IMR-90 (cell line): ENCODE data around the gene CANX. TPM values are rescaled to one million over a fixed set of nuclear protein-coding genes. Genes with fewer than 3 reads are reported as not detected.
A peak's percentile ranks its signal among the peaks of the same experiment; 100 is the strongest.
"Not testable (repeated sequence)": the region's sequence is repeated elsewhere in the genome, so short reads cannot be mapped to it uniquely, and the experiment has no call there.

Experiments
- ATAC-seq: fragments of 200-7000 bp; cut with Tn5 transposase; 2 replicates; pipeline ENCODE4 v1.9.1; 2020; ENCODE audit warnings: low read depth, mild to moderate bottlenecking, moderate library complexity
- BruUV-seq: library from RNA; stranded (reverse); fragments of 400-500 nt; replicated peaks from 2 replicates; lab custom pipeline; 2021; lab: Mats Ljungman, UMichigan
- CTCF ChIA-PET: fragments of 300-600 bp; formaldehyde crosslinking; extraction: SDS; loops from one replicate; lab custom pipeline; 2021; ENCODE audit warnings: antibody characterized with exemption; lab: Yijun Ruan, JAX
- POLR2A ChIA-PET: fragments of 300-600 bp; sonication (Branson Sonifier 250); formaldehyde crosslinking; loops from one replicate; lab custom pipeline; 2022; ENCODE audit warnings: antibody characterized with exemption; ENCODE audit not compliant: unreplicated experiment; lab: Charles Lee
- DNase-seq: peaks from one replicate; pipeline ENCODE4 v3.0.0; 2013
- H2AFZ ChIP-seq: replicated peaks from 2 replicates; pipeline ENCODE3; 2013; ENCODE audit warnings: low read length, mild to moderate bottlenecking; ENCODE audit not compliant: poor library complexity
- H2AK5ac ChIP-seq: 2 replicates; pipeline ENCODE4 v1.6.1; 2013; ENCODE audit warnings: low read depth, low read length, inconsistent platforms
- H2AK9ac ChIP-seq: replicated peaks from 2 replicates; pipeline ENCODE3; 2013; ENCODE audit warnings: mild to moderate bottlenecking, low read depth, low read length, moderate library complexity; ENCODE audit not compliant: poor library complexity
- H2BK120ac ChIP-seq: 2 replicates; pipeline ENCODE4 v1.6.1; 2013; ENCODE audit warnings: low read depth, low read length, inconsistent platforms
- H2BK15ac ChIP-seq: 3 replicates; pipeline ENCODE4 v1.6.1; 2013; ENCODE audit warnings: low read depth, low read length, inconsistent platforms
- H2BK20ac ChIP-seq: 2 replicates; pipeline ENCODE4 v1.6.1; 2013; ENCODE audit warnings: low read depth, mild to moderate bottlenecking, inconsistent platforms, low read length, moderate library complexity
- H2BK5ac ChIP-seq: 2 replicates; pipeline ENCODE4 v1.6.1; 2013; ENCODE audit warnings: mild to moderate bottlenecking, low read depth, low read length, inconsistent platforms; ENCODE audit not compliant: poor library complexity, severe bottlenecking
- H3K14ac ChIP-seq: replicated peaks from 2 replicates; pipeline ENCODE4 v1.6.1; 2013; ENCODE audit warnings: low read depth, low read length, inconsistent platforms
- H3K18ac ChIP-seq: 2 replicates; pipeline ENCODE4 v1.6.1; 2013; ENCODE audit warnings: low read depth, low read length, control low read depth
- H3K23ac ChIP-seq: 2 replicates; pipeline ENCODE4 v1.6.1; 2013; ENCODE audit warnings: low read depth, low read length, inconsistent platforms
- H3K27ac ChIP-seq: 2 replicates; pipeline ENCODE4 v1.5.1; 2013; ENCODE audit warnings: mild to moderate bottlenecking, control low read depth, low read length; ENCODE audit not compliant: insufficient read depth
- H3K27me3 ChIP-seq: 2 replicates; pipeline ENCODE4 v1.6.1; 2013; ENCODE audit warnings: low read length; ENCODE audit not compliant: control insufficient read depth, insufficient read depth
- H3K36me3 ChIP-seq: 2 replicates; pipeline ENCODE4 v1.6.1; 2013; ENCODE audit warnings: low read length, mixed read lengths; ENCODE audit not compliant: control insufficient read depth, insufficient read depth
- H3K4ac ChIP-seq: 2 replicates; pipeline ENCODE4 v1.6.1; 2013; ENCODE audit warnings: low read depth, low read length, inconsistent platforms
- H3K4me1 ChIP-seq: 2 replicates; pipeline ENCODE4 v1.6.1; 2013; ENCODE audit warnings: low read length, mixed read lengths; ENCODE audit not compliant: control insufficient read depth, insufficient read depth
- H3K4me2 ChIP-seq: 2 replicates; pipeline ENCODE4 v1.6.1; 2013; ENCODE audit warnings: low read depth, mild to moderate bottlenecking, control low read depth, low read length, moderate library complexity
- H3K4me3 ChIP-seq: 2 replicates; pipeline ENCODE4 v1.5.1; 2013; ENCODE audit warnings: low read depth, mild to moderate bottlenecking, control low read depth, low read length, moderate library complexity; ENCODE audit not compliant: insufficient read depth
- H3K56ac ChIP-seq: 2 replicates; pipeline ENCODE4 v1.6.1; 2013; ENCODE audit warnings: low read length, inconsistent platforms; ENCODE audit not compliant: insufficient read depth; ENCODE audit errors: extremely low read depth
- H3K79me1 ChIP-seq, 2 experiments: 2 replicates each; pipeline ENCODE4 v1.6.1; 2013; ENCODE audit warnings: low read length in 2 of 2, inconsistent platforms in 1 of 2, low read depth in 1 of 2
- H3K9ac ChIP-seq: 2 replicates; pipeline ENCODE4 v1.6.1; 2013; ENCODE audit warnings: low read depth, low read length, control low read depth
- H3K9me1 ChIP-seq: 2 replicates; pipeline ENCODE4 v1.6.1; 2013; ENCODE audit warnings: low read length, inconsistent platforms; ENCODE audit not compliant: insufficient read depth
- H3K9me3 ChIP-seq: 2 replicates; pipeline ENCODE4 v1.6.1; 2013; ENCODE audit warnings: low read length; ENCODE audit not compliant: control insufficient read depth, insufficient read depth
- H4K20me1 ChIP-seq: 2 replicates; pipeline ENCODE4 v1.6.1; 2013; ENCODE audit warnings: low read length, inconsistent platforms; ENCODE audit not compliant: insufficient read depth
- H4K5ac ChIP-seq: 2 replicates; pipeline ENCODE4 v1.6.1; 2013; ENCODE audit warnings: mild to moderate bottlenecking, low read depth, low read length, control low read depth
- H4K8ac ChIP-seq, 2 experiments: 2 replicates each; pipeline ENCODE4 v1.6.1; 2013; ENCODE audit warnings: low read depth in 2 of 2, low read length in 2 of 2, control low read depth in 1 of 2, inconsistent platforms in 1 of 2
- H4K91ac ChIP-seq: 2 replicates; pipeline ENCODE4 v1.6.1; 2013; ENCODE audit warnings: low read depth, low read length, inconsistent platforms; ENCODE audit not compliant: insufficient read depth
- WGBS, 2 experiments: methylation state at CpG; one replicate each; pipeline versions ENCODE4 v1.1.5 to v1.1.7; 2013; ENCODE audit warnings: missing lambda C conversion rate in 2 of 2; ENCODE audit not compliant: insufficient read length in 1 of 2; ENCODE audit errors: extremely low coverage in 2 of 2; 5-methylcytosine and 5-hydroxymethylcytosine counted together
- dilution Hi-C: fragments of 300-500 bp; cut with HindIII; formaldehyde crosslinking; loops from one replicate; pipeline ENCODE4 v1.14.3; 2018; ENCODE audit warnings: low sequenced_read_pairs; ENCODE audit not compliant: unreplicated experiment
- in situ Hi-C: fragments of 300-500 bp; cut with MboI; formaldehyde crosslinking; loops from 3 replicates; pipeline ENCODE4 v1.14.3; 2019; ENCODE audit warnings: low sequenced_read_pairs, inconsistent platforms, mixed read lengths
- intact Hi-C: fragments of 100-400 bp; cut with micrococcal nuclease; formaldehyde crosslinking; loops from 2 replicates; pipeline ENCODE4 v1.10.0; 2022
- polyA plus RNA-seq, 3 experiments: library from polyadenylated mRNA; depleted of rRNA; stranded (reverse); fragments of >200 nt; gene quantifications; 2 replicates each; pipeline ENCODE4 v1.2.3, GENCODE V29; 2012; ENCODE audit warnings: low replicate concordance in 1 of 3
- total RNA-seq: library from RNA; depleted of rRNA; stranded (reverse); fragments of >200 nt; gene quantifications from 2 replicates; pipeline ENCODE4 v1.2.3, GENCODE V29; 2012

The CANX gene
- total and polyA plus RNA-seq, 2 of the 4 experiments (the other 2 are of a cell fraction), result 216 to 345 TPM

GRCh38 chr5:179697543-179697942 is 1.2 kb upstream of the CANX start:
- H3K27ac ChIP-seq, result peak overlapping the region; percentile 83
- peak overlapping the region; percentile 85; the same call in 1 of the 2 replicates for H4K91ac ChIP-seq
- H3K14ac ChIP-seq, result peak overlapping the region; percentile 99; the same call in 1 of the 2 replicates
- H3K9me1 ChIP-seq, H3K27me3 ChIP-seq, H3K4me1 ChIP-seq, H2AK9ac ChIP-seq, H2BK20ac ChIP-seq, DNase-seq, H3K9me3 ChIP-seq, in situ Hi-C loops, dilution Hi-C loops, POLR2A ChIA-PET, H2AFZ ChIP-seq, BruUV-seq, ATAC-seq, CTCF ChIA-PET: not testable (repeated sequence)
- H3K4me2 ChIP-seq, result peak overlapping the region; percentile 88
- H3K18ac ChIP-seq, result peak overlapping the region; percentile 93; the same call in 1 of the 2 replicates
- peak overlapping the region; percentile 91; the same call in 1 of the 2 replicates for H2AK5ac ChIP-seq
- H2BK120ac ChIP-seq, result 0 out of 2 replicates have a peak overlapping the region, but pooled peaks have one; percentile 52
- intact Hi-C loops, result loop anchor here (5.0 kb wide), 2 partner anchors 35 to 75 kb away; partner anchors contain the start of genes HNRNPH1 and MAML1
- H4K20me1 ChIP-seq, result peaks cover 26% of the 10 kb centered on the region
- H4K8ac ChIP-seq, result peak overlapping the region; percentile 98
- H4K5ac ChIP-seq, result peak overlapping the region; percentile 95
- H3K36me3 ChIP-seq, result peaks cover 12% of the 10 kb centered on the region
- H3K4ac ChIP-seq, result peak overlapping the region; percentile 96; the same call in 1 of the 2 replicates
- peak overlapping the region; percentile 80 for H3K9ac ChIP-seq
- H2BK5ac ChIP-seq, result peak overlapping the region; percentile 94
- 0 out of 3 replicates have a peak overlapping the region, but pooled peaks have one; percentile 81 for H2BK15ac ChIP-seq
- peak overlapping the region; percentile 97 for H3K56ac ChIP-seq
- peak overlapping the region; percentile 98; the same call in 1 of the 2 replicates for H3K23ac ChIP-seq
- WGBS, 2 experiments, result no CpG with 5 or more reads among the region's 15 CpGs
- peak overlapping the region; percentile 53 for H3K4me3 ChIP-seq
- H3K79me1 ChIP-seq, result peaks cover 16 to 28% of the 10 kb centered on the region in 2 experiments
